GM21825 (cell line): ENCODE results near the gene MEGF11.

Experiments used
- ATAC-seq: cut with Tn5 transposase; IDR thresholded peaks from one replicate; pipeline ENCODE4 v1.9.1; 2021; ENCODE audit warnings: mild to moderate bottlenecking, moderate library complexity; ENCODE audit not compliant: unreplicated experiment

The MEGF11 gene

DNA sequence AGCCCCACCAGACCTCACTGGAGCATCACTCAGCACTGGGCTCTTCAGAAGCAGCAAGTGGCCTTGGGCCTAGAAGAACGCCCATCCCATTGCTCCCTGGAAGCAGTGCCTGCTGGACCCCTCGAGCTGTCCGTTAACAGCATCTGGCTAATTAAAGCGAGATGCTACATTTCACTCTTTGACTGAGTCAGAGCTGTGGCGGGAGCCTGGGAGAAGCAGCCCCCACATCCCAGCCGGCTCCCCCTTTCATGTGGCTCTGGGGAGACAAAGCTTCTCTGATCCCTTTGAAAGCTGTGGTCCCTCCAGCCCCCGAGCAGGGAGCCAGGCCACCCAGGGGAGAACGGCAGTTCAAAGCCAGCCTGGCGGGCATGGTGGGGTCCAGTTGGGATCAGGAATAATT is 103.7 kb downstream of the MEGF11 start:
- ATAC-seq = no peak

DNA sequence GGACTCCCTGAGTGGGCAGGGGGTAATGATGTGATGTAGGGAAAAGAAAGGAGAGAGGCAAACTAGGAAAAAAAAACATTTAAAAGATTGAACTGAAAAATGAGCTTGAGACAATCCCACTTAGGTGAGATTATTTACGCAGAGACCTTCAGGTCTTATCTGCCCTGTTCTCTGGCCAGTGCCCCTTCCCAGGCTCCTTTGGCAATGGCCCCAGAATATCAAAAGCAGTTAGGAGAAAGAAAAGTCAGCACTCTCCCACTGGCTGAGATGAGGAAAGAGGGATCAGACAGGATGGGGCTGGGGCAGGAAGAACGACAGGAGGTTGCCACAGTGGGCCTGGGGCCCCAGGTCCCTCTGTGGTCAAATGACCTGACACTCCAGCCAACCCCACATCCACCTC is 105.4 kb downstream of the MEGF11 start:
- no peak for ATAC-seq

DNA sequence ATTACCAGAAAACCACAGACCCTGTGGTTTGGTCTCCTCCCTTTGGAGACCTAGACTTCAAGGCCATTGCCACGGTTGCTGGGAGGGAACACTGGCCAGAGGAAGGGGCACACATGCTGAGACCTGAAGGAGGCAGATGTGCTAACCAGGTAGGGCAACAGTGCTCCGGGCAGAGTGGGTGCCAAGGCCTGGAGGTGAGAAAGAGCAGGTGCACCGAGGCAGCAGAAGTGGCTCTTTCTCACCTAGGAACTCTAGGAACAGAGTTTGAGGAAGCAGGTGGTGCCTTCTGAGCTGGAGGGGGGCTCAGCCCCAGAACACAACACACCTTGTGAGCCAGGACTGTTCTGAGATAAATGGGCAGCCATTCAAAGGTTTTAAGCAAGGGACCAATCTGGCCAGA is 106.1 kb downstream of the MEGF11 start:
- ATAC-seq = no peak

DNA sequence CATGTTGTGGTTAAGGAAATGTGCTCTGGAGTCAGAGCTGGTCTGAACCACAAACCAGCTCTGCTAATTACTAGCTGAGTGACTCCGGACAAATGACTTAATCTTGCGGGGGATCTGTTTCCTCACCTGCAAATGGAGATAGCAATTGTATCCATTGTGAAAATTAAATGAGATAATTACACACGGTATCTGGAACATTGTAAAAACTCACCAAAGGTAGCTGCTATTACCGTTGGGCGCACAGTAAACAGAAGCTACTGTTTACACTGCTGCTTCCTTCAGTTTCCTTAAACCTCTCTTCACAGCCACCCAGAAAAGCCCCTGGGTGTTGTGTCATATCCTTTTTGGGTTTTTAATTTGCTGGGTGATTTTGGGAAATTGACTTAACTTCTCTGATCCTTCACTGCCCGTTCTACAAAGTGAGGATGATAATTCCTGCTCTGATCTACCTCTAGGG is 107.8 kb downstream of the MEGF11 start:
- ATAC-seq = no peak

DNA sequence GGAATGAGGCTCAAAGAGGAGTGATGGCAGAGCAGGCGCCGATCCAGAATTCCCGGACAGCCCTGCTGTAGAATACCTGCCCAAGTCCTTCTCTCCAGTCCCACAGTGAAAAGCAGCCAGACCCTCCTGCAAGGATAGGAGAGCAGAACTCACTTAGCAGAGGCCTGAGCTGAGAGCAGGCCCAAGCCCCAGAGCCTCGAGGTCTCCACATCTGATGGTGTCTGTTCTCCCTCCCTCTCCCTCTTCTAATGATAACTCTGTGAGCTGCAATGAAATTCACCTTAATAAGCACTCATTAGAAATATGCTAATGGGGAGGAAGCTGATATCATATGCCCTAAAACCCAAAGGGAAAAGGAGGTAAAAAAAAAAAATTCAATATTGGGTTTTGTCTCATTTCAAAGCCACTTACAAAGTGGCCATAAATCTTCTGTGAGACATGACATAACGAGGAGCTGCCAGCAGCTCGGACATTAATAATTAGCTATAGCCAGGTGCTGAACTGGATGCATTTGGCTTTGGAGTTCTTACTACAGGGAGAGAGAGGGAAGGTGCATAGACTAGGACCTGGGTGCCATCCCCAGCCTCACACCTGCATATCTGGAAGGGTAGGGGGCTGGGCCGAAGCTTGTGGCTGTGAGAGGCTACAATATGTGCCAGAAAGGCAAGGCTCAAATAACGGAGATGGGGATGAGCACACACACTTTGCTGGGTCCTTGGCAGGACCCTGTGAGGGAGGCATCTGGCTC is 108.4 kb downstream of the MEGF11 start:
- no peak for ATAC-seq

DNA sequence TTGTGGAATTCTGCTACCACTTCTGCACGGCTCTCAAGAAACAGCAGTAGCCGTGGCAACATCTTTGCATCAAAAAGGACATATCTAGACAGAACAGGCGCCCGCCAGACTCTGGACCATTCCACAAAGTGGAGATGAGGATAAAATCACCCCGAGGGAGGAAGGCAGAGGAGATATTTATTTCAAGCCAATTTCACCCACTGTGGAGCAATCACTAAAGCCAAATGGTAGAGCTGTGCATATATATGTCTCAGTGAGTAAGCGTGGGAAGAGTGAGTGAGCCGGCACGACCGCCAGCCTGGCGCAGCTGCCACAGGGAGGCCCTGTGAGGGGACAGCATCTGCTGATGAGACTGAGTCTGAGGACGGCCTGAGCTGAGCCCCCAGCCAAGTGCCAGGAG is 111.3 kb downstream of the MEGF11 start:
- no peak for ATAC-seq

DNA sequence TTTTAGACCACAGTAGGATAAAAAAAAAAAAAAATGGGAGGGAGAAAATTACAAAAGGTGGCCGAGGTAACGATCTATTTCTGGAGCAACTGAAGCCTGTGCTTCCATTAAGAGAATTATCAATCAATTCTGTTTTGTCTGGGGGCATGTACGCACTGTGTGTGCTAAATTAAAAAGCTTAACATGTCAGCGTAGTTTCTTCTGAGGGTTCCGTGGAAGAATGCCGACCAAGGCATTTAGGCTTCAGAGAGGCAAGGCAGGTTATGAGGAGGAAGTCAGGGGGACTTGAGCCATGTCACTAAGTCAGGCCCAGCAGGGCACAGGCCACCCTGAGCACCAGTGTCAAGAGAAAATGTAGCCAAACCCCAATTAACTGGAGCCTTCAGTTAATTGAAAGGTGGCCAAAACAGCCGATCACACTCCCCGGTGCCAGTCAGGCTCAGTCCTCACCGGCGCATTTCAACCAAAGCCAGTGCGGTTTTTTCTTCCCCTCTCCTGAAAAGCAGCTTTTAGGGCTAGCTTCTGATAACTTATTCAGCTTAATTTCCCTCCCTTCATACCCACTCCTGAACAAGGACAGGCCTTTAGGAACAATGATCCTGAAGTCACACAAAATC is 113.9 kb downstream of the MEGF11 start:
- ATAC-seq = no peak

DNA sequence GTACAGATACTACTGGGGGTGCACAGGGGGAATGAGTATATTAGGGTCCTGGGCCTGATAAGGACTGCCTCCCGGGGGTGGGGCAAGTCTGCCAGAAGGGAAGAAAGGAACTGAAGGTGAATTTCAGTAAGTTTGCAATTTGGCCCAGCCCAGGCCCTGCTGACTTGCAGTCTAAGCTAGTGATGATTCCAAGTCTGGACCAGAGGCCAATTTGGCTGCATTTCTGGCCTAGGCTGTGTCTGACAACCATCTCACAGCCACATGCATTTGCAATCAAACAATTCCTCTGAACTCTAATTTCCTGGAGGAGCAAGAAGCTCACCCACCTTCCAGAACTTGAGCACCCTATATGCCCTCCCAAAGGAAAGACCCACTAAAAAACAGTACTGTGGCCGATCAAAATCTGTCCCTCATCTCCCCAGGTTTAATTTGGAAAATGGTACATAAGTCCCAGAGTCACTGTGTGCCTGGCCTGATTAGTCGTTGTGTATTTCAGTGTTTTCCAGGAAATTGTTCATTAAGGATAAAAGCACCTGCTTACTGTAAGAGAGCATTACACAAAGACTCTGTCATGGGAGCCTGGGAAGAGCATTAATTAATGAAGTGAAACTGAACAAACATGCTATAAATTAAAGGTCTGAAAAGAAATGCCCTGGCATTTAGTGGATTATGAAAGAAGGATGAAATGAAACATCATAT is 114.5 kb downstream of the MEGF11 start:
- no peak for ATAC-seq

DNA sequence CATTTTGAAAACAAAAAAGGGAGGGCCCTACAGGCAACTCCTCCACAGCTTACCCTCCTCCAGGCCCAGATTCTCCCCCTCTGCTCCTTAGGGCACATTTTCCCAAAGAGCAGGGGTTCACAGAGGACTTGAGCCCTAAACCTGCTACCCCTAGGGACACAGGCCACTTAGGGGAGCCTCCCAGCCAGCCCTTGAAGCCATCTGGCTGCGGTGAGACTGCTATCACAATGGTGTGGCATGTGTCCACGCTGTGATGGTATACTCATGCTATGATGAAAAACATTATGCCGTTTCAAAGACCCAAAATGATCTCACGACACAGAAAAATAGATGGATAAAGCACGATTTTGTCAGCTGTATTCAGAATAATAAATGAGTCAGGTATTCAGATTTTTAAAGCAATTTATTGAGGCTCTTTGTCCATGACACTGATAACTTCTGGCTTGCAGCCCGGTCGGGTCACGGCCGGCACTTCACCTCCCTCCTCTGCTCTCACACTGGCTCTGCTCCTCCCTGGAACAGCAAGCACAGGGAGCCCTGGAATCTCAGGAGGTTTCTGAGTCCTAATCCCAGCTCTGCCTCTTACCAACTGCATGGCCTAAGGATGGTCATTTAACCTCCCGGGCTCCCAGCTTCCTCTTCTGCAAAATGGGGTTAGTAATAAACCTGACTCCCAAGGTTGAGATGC is 115.3 kb downstream of the MEGF11 start:
- ATAC-seq = no peak

DNA sequence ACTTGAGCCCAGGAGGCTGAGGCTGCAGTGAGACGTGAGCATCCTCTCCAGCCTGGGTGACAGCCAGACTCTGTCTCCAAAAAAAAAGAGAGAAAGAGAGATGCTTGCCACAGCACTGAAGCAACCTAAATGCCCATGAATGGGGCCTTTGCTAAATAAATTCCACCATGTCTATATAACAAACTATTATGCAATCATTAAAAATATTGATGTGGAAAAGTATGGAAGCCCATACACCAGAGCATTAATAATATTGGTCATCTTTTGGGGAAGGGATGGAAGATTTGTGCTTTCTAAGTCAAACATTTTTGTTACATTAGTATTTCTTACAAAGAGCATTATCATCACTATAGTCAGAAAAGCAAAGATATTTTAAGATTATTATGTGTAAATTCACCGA is 116.6 kb downstream of the MEGF11 start:
- no peak for ATAC-seq

DNA sequence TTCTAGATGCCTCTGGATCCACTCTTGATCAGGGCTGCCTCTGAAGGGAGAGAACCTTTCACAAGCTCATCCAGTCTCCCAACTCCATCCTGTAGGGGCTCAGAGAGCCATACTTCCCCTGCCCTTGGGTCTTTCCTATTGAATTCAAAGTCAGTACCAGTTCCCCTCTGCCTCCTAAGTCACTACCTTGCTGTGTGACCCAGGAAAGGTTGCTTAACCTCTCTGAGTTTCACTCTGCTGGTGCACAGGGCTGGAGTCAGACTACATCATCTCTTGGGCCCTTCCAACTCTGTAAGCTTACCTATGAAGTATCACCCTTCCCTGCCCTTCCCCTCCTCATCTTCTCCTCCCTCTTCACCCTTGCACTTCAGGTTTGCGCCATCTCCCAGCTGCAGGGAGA is 117.9 kb downstream of the MEGF11 start:
- ATAC-seq = no peak

DNA sequence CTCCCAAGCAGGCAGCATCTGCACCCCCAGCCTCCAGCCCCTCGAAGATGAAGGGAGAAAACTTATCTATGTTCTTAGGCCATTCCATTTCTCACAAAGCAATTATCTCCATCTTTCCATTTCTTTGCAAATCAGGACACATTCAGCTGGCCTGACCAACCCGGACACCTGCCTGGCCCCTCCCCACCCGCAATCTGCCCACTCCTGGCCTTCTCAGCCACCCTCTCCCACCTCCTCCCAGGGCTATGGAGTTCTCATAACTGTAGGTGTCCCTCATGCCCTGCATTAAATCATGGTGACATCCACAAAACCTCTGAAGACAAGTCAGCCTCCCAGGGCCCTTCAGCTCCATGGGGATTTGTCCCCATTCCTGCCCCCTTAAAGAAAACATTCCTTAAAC is 119.3 kb downstream of the MEGF11 start:
- ATAC-seq = no peak

DNA sequence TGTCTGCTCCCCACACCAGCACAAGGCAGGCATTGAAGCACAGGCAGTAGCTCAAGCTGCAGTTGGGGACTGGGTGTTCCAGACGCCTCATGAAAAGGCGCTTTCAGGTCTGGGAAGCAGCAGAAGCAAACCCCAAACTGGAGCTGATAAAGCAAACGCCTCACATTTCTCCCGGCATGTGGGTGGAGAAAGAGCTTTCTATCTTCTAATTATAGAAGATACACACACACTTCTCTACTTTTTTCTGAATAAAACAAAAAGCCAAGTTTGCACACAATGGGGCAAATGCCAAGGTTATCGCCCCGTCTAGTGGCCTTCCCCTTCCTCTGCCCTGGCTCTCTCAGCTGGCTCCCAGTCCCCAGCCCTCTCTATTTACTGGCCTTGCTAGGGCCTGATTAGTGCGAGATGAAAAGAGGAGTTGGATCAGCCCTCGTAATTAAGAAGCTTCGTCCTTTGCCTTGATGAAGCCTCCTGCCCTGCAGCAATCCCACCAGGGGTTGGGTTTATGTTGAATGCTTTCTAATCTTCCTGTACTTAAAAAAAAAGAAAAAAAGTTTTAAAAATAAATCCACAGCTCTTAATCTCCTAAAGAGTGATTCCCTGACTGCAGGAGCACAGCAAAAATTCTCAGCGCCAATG is 120.2 kb downstream of the MEGF11 start:
- ATAC-seq = no peak

DNA sequence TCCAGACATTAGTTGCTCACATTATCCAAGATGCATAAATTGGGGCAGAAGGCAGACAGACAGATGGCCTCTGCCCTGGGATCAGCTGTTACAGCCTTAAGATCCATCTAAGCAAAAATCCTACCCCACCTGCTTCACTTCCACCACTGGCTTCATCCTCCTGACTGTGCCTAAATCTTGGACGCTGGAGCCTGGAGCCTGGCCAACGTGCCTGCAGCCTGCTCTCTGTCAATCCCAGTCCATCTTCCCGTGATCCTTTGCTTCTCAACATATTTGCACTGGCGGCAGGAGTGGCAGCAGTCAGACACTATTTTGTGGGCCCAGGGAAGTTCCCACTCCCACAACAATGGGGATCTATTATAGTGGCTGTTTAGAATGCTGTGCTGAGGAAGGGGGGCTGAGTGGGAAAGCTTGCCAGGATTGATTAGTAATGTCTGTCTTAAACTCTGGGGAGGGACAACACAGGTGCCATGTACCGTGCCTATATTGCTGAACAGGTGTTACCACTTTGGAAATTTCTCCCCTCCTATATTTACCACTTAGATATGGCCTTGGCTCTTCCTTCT is 121.2 kb downstream of the MEGF11 start:
- ATAC-seq = no peak

DNA sequence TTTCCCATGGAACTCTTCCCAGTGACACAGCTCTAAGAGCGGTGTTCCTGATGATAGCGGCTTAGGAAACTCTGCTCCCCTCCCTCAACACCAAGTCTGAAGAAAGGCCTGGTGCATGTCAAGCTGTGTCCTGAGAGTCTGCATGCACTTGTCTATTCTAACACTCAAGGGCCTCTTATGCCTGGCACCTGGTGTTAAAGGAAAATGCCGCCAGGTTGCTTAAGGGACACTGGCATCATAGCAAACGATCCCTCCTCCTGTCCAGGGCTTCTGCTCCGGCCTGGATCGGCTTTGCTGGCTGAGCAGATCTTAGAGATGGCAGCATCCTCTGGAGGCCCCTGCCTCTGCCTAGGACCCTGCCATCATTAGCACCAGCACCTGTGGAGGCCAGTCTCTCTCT is 121.7 kb downstream of the MEGF11 start:
- no peak for ATAC-seq

DNA sequence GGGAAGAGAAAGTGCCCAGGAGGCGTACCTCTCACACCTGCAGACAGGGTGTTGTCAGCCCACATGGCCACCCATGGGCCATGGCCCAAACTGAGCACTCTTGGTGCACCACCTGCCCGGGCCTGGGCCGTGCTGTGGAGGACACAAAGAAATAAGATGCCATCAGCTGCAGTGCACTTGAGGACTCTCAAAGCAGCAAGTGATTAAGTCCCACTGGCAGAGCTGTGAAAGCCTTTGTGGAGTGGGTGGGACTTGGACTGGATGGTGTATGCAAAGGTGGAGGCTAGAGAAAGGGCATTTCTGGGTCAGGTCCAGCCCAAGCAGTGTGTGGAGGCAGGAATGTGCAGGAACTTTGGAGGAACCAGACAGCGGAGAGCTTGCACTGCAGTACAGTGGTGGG is 122.3 kb downstream of the MEGF11 start:
- no peak for ATAC-seq

DNA sequence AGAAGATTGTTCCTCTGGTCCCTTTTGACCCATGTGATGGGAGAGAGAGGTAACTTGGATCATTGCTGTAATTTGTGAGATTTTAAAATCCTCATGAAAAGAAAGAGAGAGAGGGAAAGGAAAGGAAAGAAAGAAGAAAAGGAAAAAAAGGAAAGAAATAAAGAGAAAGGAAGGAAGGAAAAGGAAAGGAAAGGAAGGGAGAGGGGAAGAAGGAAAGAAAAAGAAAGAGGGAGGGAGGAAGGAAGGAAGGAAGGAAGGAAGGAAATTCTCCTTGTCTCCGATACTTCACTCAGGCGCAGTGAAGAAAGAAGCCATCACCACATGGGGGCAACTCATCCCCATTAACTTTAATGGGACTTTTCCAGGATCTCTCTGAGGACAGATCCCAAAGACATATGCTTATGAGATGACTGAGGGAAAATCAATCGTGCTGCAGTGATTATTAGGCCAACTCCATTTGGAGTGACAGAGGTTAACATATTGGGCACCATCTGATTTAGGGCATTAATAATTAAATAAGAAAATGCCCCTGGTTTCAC is 123.0 kb downstream of the MEGF11 start:
- ATAC-seq = no peak

DNA sequence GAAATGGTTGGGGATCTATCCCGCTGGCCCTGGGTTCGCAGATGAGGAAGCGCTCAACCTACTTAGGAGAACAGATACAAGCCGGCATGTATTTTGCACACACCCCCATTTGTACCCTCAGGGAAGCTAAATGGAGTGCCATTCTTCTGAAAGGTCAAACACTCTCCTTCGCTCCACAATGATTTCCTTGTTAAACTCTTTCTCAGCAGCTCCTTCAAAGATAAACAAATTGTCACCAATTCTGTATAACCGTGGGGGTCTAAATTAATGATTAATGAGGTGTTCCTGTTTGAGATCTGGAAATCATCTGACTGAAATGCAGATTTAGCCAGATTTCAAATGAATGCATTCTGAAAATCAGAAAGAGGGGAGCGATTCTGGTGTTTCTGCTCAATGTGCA is 124.0 kb downstream of the MEGF11 start:
- ATAC-seq = no peak

DNA sequence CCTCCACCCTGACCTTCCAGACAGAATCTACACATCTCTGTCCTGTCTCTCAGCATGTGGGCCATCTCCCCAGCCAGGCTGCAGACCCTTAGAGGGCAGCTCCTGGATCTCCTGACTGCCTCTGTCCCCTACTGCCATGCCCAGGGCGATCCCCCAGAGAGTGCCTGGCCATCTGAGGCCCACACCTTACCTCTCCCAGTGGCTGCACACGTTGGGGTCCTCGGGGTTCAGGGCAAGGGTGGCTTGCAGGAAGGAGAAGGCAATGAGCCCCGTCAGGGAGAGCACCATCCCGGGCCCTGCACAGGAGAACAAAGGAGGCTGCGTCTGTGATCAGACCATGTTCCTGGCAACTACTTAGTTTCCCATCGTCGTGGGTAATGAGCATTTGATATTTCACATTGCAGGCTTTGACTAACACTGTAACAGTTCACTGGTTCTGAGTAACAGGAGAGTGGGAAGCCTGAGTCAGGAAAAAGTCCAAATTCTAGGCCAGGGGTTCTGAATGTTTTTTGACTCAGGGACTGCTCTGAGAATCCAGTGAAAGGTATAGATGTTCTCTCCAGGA is 125.4 kb downstream of the MEGF11 start:
- ATAC-seq = no peak

DNA sequence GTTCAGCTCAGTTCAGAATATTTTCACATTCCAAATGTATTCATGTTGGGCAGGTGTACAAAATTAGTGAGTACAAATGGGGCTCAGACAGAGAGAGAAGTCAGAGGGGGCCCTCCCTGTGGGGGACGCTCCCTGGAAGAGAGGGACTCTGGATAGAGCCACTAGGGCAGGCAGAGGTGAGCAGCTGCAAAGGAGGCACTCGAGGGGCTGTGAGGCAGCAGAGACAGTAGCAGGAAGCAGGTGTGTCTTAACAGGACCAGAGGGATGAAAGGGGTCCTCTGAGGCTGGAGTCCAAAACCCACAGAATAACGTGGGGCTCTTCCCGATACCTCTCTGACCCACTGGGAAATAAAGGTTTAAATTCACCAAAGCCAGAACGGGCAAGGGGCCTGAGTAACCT is 127.1 kb downstream of the MEGF11 start:
- ATAC-seq = no peak
